ENCODE measurements around the gene PLCB4.

Gene PLCB4

DNA sequence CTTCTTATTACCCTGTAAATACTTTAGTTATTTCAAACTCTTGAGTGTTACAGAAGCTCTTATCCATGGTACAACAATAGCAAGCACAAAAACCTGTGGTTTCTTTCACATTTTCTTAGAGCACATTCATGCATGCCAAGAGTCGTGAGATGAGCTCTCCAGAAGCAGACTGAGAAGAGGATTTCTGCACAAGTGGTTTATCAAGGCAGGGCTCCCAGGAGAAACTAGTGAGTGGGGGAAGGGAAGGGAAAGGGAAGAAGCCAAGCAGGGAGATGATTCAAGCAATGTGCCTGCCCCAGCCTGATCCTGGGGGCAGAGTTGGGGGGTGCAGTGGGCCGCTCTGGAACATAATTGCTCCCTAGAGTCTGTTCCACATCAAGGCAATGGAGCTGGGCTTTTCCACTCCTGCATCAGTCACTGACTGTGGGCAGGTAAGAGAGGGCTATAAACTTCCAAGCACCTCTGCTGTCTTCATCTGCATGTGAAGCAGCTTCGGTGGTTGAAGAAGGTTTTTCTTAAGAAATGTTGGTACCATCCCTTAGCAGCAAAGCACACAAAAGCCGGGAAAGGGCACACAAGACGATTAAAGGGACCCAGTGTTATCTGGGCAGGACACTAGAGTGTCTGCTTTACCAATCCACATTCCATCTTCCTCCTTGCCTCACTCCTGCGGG, 152.1 kb downstream of the PLCB4 start:
- H3K4me3 ChIP-seq (ENCODE audit: low read depth, low read length), result no peak overlapping the region
- no peak for TF ChIP-seq CTCF (IDR thresholded peaks at IDR 0.05; ENCODE audit: borderline replicate concordance, insufficient read depth, low read depth, low read length)

GRCh38 chr20:9223296-9223695, 154.4 kb downstream of the PLCB4 start:
- no peak overlapping the region for H3K4me3 ChIP-seq (ENCODE audit: low read depth, low read length)
- no peak for TF ChIP-seq CTCF (IDR thresholded peaks at IDR 0.05; ENCODE audit: borderline replicate concordance, insufficient read depth, low read depth, low read length)

- no peak for TF ChIP-seq CTCF (IDR thresholded peaks at IDR 0.05; ENCODE audit: borderline replicate concordance, insufficient read depth, low read depth, low read length)
- H3K4me3 ChIP-seq (ENCODE audit: low read depth, low read length), result no peak overlapping the region
Observed at GRCh38 chr20:9225879-9226278, 157.0 kb downstream of the PLCB4 start.

DNA sequence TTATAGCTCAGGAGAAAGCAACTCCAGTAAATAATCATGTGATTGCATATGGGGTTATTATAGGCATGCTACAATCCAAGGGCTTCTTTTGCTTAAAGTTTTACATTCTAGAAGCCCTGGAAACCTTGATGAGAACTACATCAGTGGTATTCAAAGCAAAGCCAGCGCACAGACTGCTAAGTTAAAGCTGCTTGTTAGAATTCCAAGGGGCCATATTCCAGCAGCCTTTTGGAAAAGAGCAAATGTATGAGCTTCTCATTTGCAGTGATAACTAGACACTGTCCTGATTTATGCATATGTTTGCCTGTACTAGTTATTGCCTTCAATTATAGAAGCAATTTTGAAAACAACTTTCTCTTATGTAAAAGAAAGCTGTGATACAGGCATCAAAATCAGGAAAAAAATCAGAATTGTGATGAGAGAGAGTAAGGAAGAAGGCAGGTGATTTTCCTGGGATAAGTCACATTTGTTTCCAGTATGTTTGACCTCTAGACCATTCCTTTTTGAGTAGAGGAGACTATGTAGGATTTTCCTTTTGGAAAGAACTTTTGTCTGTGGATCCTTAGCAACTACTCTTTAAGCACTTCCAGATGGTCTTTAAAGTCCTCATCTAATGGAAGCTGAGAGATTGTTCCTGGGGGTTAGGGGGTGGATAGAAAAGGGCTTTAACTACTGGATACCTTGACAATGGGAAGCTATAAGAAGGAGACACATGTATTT, 159.2 kb downstream of the PLCB4 start:
- TF ChIP-seq CTCF (IDR thresholded peaks at IDR 0.05; ENCODE audit: borderline replicate concordance, insufficient read depth, low read depth, low read length), result no peak
- no peak overlapping the region for H3K4me3 ChIP-seq (ENCODE audit: low read depth, low read length)

GRCh38 chr20:9228774-9229450, 160.0 kb downstream of the PLCB4 start:
- TF ChIP-seq CTCF (IDR thresholded peaks at IDR 0.05; ENCODE audit: borderline replicate concordance, insufficient read depth, low read depth, low read length), result no peak

GRCh38 chr20:9230406-9230805, 161.5 kb downstream of the PLCB4 start:
- TF ChIP-seq CTCF (IDR thresholded peaks at IDR 0.05; ENCODE audit: borderline replicate concordance, insufficient read depth, low read depth, low read length), result no peak
- H3K4me3 ChIP-seq (ENCODE audit: low read depth, low read length), result no peak overlapping the region

More at GRCh38 chr20:9228774-9229450, 160.0 kb downstream of the PLCB4 start:
- H3K4me3 ChIP-seq (ENCODE audit: low read depth, low read length), result no peak overlapping the region

Data from GM12875 (cell line).